Body of pancreas (tissue), 4 donors: Measurements from ENCODE around the gene TSG101. TPM values are rescaled to one million over a fixed set of nuclear protein-coding genes. Genes with fewer than 3 reads are reported as not detected.

ENCODE experiments used
- ATAC-seq: fragments of 150-250 bp; one replicate; pipeline ENCODE4 v1.9.1; 2016
- DNase-seq, 4 donors: peaks; one replicate each; pipeline ENCODE4 v3.0.0-alpha.2; 2019
- H3K27ac ChIP-seq, 4 donors: fragments of 200-600 bp; sonication (generic); 1 replicate in 3 of 4; 2 replicates in 1 of 4; pipeline versions ENCODE4 v1.5.1 to v1.6.1; 2016 to 2019; ENCODE audit warnings: mild to moderate bottlenecking in 1 of 4, mixed read lengths in 1 of 4, moderate library complexity in 1 of 4
- H3K27me3 ChIP-seq, 2 donors: fragments of 200-600 bp; sonication (generic); one replicate each; pipeline ENCODE4 v1.6.0; 2016; ENCODE audit warnings: mild to moderate bottlenecking in 1 of 2
- H3K36me3 ChIP-seq, 2 donors: fragments of 200-600 bp; sonication (generic); replicated peaks in 1 of 2; 2 replicates each; pipeline ENCODE4 v1.5.1; 2016; ENCODE audit warnings: low read depth in 2 of 2; ENCODE audit not compliant: insufficient read depth in 1 of 2
- H3K4me1 ChIP-seq: fragments of 200-600 bp; sonication (generic); one replicate; pipeline ENCODE4 v1.6.0; 2016
- H3K4me3 ChIP-seq, 2 donors: fragments of 200-600 bp; sonication (generic); 1 replicate in 1 of 2; 2 replicates in 1 of 2; pipeline ENCODE4 v1.5.1; 2016 to 2019
- H3K9me3 ChIP-seq, 3 donors: fragments of 200-600 bp; sonication (generic); 1 replicate in 2 of 3; 2 replicates in 1 of 3; pipeline ENCODE4 v1.5.1; 2016
- CTCF ChIP-seq, 7 experiments: fragments of 450-650 bp in 4 of 7; fragments of 200-600 bp in 3 of 7; sonication (generic) in 3 of 7; IDR thresholded peaks; one replicate each; pipeline ENCODE4 v1.5.1; 2016 to 2019; ENCODE audit warnings: antibody characterized with exemption in 7 of 7
- POLR2A ChIP-seq, 3 donors: fragments of 450-650 bp; IDR thresholded peaks; one replicate each; pipeline ENCODE4 v1.6.1; 2016; ENCODE audit warnings: antibody characterized with exemption in 3 of 3, mild to moderate bottlenecking in 2 of 3
- WGBS, 2 donors: methylation state at CpG; one replicate each; pipeline ENCODE4 v1.1.5; 2017; 5-methylcytosine and 5-hydroxymethylcytosine counted together
- intact Hi-C: fragments of 100-400 bp; cut with DNase I; formaldehyde crosslinking; loops from one replicate; pipeline ENCODE4 v1.15.1; 2023
- total RNA-seq, 2 donors: library from RNA; depleted of rRNA; stranded (reverse); fragments of >200 nt; gene quantifications; one replicate each; pipeline ENCODE4 v1.1.0, GENCODE V29; 2016

Gene TSG101
- total RNA-seq, 2 donors from 2014 or later: 36.8 to 50.8 TPM

DNA sequence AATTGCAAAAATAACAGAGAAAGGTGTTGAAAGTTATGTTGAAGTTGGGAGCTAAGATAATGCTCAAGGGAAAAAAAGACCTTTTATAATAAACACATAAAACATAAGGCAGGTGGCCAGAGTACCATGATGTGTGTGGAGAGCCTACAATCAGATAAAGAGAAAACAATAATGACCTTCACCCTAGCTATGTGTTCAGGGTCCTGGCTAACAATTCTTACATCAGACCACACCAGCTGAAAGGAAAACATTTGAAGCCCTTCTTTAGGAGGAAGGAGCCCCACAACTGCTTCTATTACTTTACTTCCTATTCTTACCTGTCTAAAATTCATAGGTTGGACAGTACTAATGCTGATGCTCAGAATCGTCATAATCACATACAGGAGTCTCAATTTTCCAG, 2.5 kb downstream of the TSG101 start:
- intact Hi-C loops: no loop called here

DNA sequence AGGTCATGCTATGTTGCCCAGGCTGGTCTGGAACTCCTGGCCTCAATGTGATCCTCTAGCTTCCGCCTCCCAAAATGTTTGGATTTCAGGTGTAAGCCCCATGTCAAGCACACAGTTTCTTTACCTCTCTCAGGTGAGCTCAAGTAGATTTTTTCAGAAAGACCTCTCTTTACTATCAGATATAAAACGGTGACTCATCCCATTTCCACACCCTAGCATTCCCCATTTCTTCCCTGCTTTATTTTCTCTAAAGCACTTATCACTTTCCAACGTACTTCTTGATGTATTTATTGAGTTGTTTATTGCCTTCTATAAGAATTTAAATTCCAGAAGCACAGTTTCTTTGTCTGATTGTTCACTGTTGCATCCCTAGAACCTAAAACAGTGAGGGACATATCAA, 3.7 kb downstream of the TSG101 start:
- intact Hi-C loops: no loop called here
- Histone ChIP-seq H3K4me3 (no peak overlapping the region), H3K4me1 (peaks cover 30% of the 10 kb centered on the region), H3K27me3 (no peaks in the 10 kb centered on the region), H3K9me3 (no peaks in the 10 kb centered on the region), H3K27ac (no peak overlapping the region), H3K36me3 (peaks cover 0 to under 1% of the 10 kb centered on the region in 2 donors)
- 77 to 79% methylated on average over 3 of the region's 3 CpGs for WGBS, 2 donors
- ATAC-seq (no peak), DNase-seq (no peak)
- TF ChIP-seq POLR2A (IDR thresholded peaks at IDR 0.05) (no peak), CTCF (IDR thresholded peaks at IDR 0.05) (no peak)

More for the DNA sequence above, 2.5 kb downstream of the TSG101 start:
- no peaks in the 10 kb centered on the region for H3K9me3 ChIP-seq
- no peak overlapping the region for H3K27ac ChIP-seq
- no peak overlapping the region for H3K4me3 ChIP-seq
- no peaks in the 10 kb centered on the region for H3K27me3 ChIP-seq
- ATAC-seq (no peak), DNase-seq (no peak)
- H3K4me1 ChIP-seq: peaks cover 30% of the 10 kb centered on the region
- no peak for TF ChIP-seq CTCF (IDR thresholded peaks at IDR 0.05)
- TF ChIP-seq POLR2A (IDR thresholded peaks at IDR 0.05): no peak
- WGBS, 2 donors: 41 to 50% methylated on average over 1 of the region's 1 CpG
- no peaks in the 10 kb centered on the region for H3K36me3 ChIP-seq

- peaks cover 24% of the 10 kb centered on the region for H3K4me1 ChIP-seq
- H3K36me3 ChIP-seq: peaks cover 0 to 3% of the 10 kb centered on the region in 2 donors
- 73 to 77% methylated on average over 4 of the region's 4 CpGs for WGBS, 2 donors
- no peak for DNase-seq
- H3K9me3 ChIP-seq: no peaks in the 10 kb centered on the region
- H3K27ac ChIP-seq: no peak overlapping the region
- TF ChIP-seq POLR2A (IDR thresholded peaks at IDR 0.05): no peak
- no peak for TF ChIP-seq CTCF (IDR thresholded peaks at IDR 0.05)
- ATAC-seq: no peak
- intact Hi-C loops: no loop called here
- H3K27me3 ChIP-seq: no peaks in the 10 kb centered on the region
- H3K4me3 ChIP-seq: no peak overlapping the region
Observed at GRCh38 chr11:18522388-18522787, 4.4 kb downstream of the TSG101 start.

DNA sequence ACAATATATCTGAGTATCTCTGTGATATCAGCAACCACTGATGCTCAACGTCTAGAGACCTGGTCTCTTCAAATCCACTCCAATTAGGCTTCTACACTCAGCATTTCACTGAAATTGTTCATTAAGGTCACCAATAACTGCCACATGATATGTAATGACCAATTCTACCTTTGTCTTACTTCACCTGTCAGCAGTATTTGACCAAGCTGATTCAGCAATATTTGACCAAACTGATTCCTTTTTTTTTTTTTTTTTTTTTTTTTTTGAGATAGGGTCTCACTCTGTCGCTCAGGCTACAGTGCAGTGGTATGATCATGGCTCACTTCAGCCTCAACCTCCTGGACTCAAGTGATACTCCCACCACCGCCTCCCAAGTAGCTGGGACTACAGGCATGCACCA, 5.6 kb downstream of the TSG101 start:
- 93 to 94% methylated on average over 3 of the region's 3 CpGs for WGBS, 2 donors
- no peak overlapping the region for H3K4me3 ChIP-seq
- no peaks in the 10 kb centered on the region for H3K27me3 ChIP-seq
- peaks cover 0 to 3% of the 10 kb centered on the region in 2 donors for H3K36me3 ChIP-seq
- TF ChIP-seq POLR2A (IDR thresholded peaks at IDR 0.05) (no peak), CTCF (IDR thresholded peaks at IDR 0.05) (no peak)
- ATAC-seq (no peak), DNase-seq (no peak)
- no peaks in the 10 kb centered on the region for H3K9me3 ChIP-seq
- H3K4me1 ChIP-seq: peaks cover 24% of the 10 kb centered on the region
- H3K27ac ChIP-seq: no peak overlapping the region
- intact Hi-C loops: no loop called here

DNA sequence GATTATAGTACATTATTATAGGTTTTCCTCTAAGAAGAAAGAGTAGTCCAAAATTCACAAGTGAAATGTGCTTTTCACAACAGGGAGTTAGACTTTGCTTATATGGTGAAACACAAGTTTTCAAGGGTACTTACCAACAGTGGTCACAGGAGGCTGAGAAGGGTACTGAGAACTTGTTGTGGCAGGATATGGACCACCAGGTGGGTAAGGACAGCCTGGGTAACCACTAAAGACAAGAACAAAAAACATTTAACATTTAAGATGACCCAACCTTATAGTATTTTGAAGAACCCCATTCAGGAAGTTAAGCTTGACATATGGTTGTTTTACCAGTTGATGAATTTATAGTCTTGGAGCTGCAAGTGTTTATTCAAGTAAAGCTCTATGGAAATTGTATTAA, 24.4 kb downstream of the TSG101 start:
- Histone ChIP-seq H3K9me3 (no peaks in the 10 kb centered on the region), H3K27me3 (no peaks in the 10 kb centered on the region), H3K27ac (no peak overlapping the region), H3K4me3 (no peak overlapping the region), H3K36me3 (peaks cover 0 to 22% of the 10 kb centered on the region in 2 donors), H3K4me1 (no peaks in the 10 kb centered on the region)
- no peak for TF ChIP-seq POLR2A (IDR thresholded peaks at IDR 0.05)
- TF ChIP-seq CTCF (IDR thresholded peaks at IDR 0.05): no peak
- ATAC-seq (no peak), DNase-seq (no peak)
- intact Hi-C loops: no loop called here
